Osteoblast (primary cell): ENCODE results near the gene COL15A1. TPM values are rescaled to one million over a fixed set of nuclear protein-coding genes. Genes with fewer than 3 reads are reported as not detected.
"Not testable (repeated sequence)": the region's sequence is repeated elsewhere in the genome, so short reads cannot be mapped to it uniquely, and the experiment has no call there.

Experiments used
- DNase-seq: peaks from one replicate; pipeline ENCODE4 v3.0.0; 2011; ENCODE audit warnings: low spot score, mixed read lengths; ENCODE audit not compliant: insufficient read length; ENCODE audit errors: missing footprints
- H2AFZ ChIP-seq: 2 replicates; pipeline ENCODE4 v1.6.0; 2011; ENCODE audit warnings: mild to moderate bottlenecking, low read length
- H3K27ac ChIP-seq: 2 replicates; pipeline ENCODE4 v1.5.1; 2011; ENCODE audit warnings: mild to moderate bottlenecking, low read depth, low read length, moderate library complexity
- H3K27me3 ChIP-seq: 2 replicates; pipeline ENCODE4 v1.6.0; 2012; ENCODE audit warnings: mild to moderate bottlenecking, control low read depth, inconsistent platforms, low read length, moderate library complexity; ENCODE audit not compliant: insufficient read depth
- H3K36me3 ChIP-seq: 2 replicates; pipeline ENCODE4 v1.5.1; 2011; ENCODE audit warnings: mild to moderate bottlenecking, low read length, control low read depth, moderate library complexity; ENCODE audit not compliant: insufficient read depth
- H3K4me1 ChIP-seq: 2 replicates; pipeline ENCODE4 v1.5.1; 2011; ENCODE audit warnings: mild to moderate bottlenecking, low read length, control low read depth, moderate library complexity; ENCODE audit not compliant: insufficient read depth
- H3K4me2 ChIP-seq: 2 replicates; pipeline ENCODE4 v1.6.0; 2011; ENCODE audit warnings: mild to moderate bottlenecking, low read length; ENCODE audit not compliant: insufficient read depth
- H3K4me3 ChIP-seq: fragments of 200-600 bp; sonication (generic); 3 replicates; pipeline ENCODE4 v1.5.1; 2012; ENCODE audit warnings: mild to moderate bottlenecking, low read length, inconsistent platforms; ENCODE audit not compliant: insufficient read depth
- H3K79me2 ChIP-seq: 2 replicates; pipeline ENCODE4 v1.6.0; 2012; ENCODE audit warnings: mild to moderate bottlenecking, low read length, control low read depth, inconsistent platforms; ENCODE audit not compliant: insufficient read depth
- H3K9me3 ChIP-seq: 2 replicates; pipeline ENCODE4 v1.5.1; 2011; ENCODE audit warnings: low read depth, low read length, control low read depth
- H4K20me1 ChIP-seq: 2 replicates; pipeline ENCODE4 v1.6.0; 2012; ENCODE audit warnings: mild to moderate bottlenecking, low read length, control low read depth; ENCODE audit not compliant: insufficient read depth
- CTCF ChIP-seq: IDR thresholded peaks from 2 replicates; pipeline ENCODE4 v1.5.1; 2011; ENCODE audit warnings: mild to moderate bottlenecking, low read depth, low read length, moderate library complexity; ENCODE audit errors: extremely low read depth
- total RNA-seq: library from RNA; depleted of rRNA; stranded (reverse); fragments of >200 nt; gene quantifications from 2 replicates; pipeline ENCODE4 v1.2.3, GENCODE V29; 2012

The COL15A1 gene
- total RNA-seq, 1 donor: 29.3 TPM

- Histone ChIP-seq H3K27me3 (peaks cover 29% of the 10 kb centered on the region), H2AFZ (no peak overlapping the region), H3K4me3 (no peak overlapping the region), H3K36me3 (no peaks in the 10 kb centered on the region), H3K4me2 (no peak overlapping the region), H3K4me1 (peaks cover 10% of the 10 kb centered on the region), H3K27ac (no peak overlapping the region), H4K20me1 (no peaks in the 10 kb centered on the region), H3K79me2 (no peaks in the 10 kb centered on the region), H3K9me3 (peaks cover 4% of the 10 kb centered on the region)
- no peak for TF ChIP-seq CTCF
- DNase-seq: no peak
These were observed 46.0 kb upstream of the COL15A1 start for GRCh38 chr9:98897745-98898144.

GRCh38 chr9:98899408-98900056, 44.2 kb upstream of the COL15A1 start:
- DNase-seq: peak; percentile 63
- H3K27ac ChIP-seq: no peak overlapping the region
- no peaks in the 10 kb centered on the region for H4K20me1 ChIP-seq
- peaks cover 10% of the 10 kb centered on the region for H3K4me1 ChIP-seq
- H3K79me2 ChIP-seq: no peaks in the 10 kb centered on the region
- H2AFZ ChIP-seq: no peak overlapping the region
- TF ChIP-seq CTCF: no peak
- H3K4me3 ChIP-seq: no peak overlapping the region
- peaks cover 24% of the 10 kb centered on the region for H3K27me3 ChIP-seq
- H3K4me2 ChIP-seq: peak overlapping the region; percentile 46
- H3K9me3 ChIP-seq: peaks cover 4% of the 10 kb centered on the region
- H3K36me3 ChIP-seq: no peaks in the 10 kb centered on the region

- no peak overlapping the region for H3K4me3 ChIP-seq
- H2AFZ ChIP-seq: no peak overlapping the region
- H3K4me2 ChIP-seq: no peak overlapping the region
- peaks cover 4% of the 10 kb centered on the region for H3K9me3 ChIP-seq
- TF ChIP-seq CTCF: no peak
- no peaks in the 10 kb centered on the region for H3K36me3 ChIP-seq
- no peak overlapping the region for H3K27ac ChIP-seq
- H3K4me1 ChIP-seq: peaks cover 10% of the 10 kb centered on the region
- no peaks in the 10 kb centered on the region for H4K20me1 ChIP-seq
- no peaks in the 10 kb centered on the region for H3K79me2 ChIP-seq
- peaks cover 17% of the 10 kb centered on the region for H3K27me3 ChIP-seq
- DNase-seq: no peak
These were observed 43.5 kb upstream of the COL15A1 start for GRCh38 chr9:98900244-98900643.

DNA sequence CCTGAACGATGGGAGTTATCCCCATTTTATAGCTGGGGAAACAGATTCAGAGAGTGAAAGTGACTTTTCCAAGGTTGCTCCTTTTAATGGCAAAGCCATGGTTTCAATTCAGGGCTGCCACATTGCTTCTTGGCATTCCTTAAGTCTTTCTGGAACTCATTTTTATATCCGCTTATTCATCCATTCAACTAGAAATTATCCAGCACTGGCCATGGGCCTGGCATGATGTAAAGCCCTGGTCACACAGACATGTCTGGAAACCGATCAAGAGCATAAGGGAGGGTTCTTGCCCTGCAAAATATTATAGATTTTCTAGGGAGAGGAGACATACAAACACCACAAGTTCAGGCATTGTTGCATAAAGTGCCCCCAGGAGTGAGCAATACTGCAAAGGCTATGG, 43.0 kb upstream of the COL15A1 start:
- no peak overlapping the region for H3K27ac ChIP-seq
- no peak overlapping the region for H3K4me2 ChIP-seq
- H3K4me3 ChIP-seq: no peak overlapping the region
- H3K79me2 ChIP-seq: no peaks in the 10 kb centered on the region
- no peaks in the 10 kb centered on the region for H3K36me3 ChIP-seq
- H3K4me1 ChIP-seq: peaks cover 10% of the 10 kb centered on the region
- no peaks in the 10 kb centered on the region for H4K20me1 ChIP-seq
- no peak for DNase-seq
- TF ChIP-seq CTCF: no peak
- no peak overlapping the region for H2AFZ ChIP-seq
- peaks cover 4% of the 10 kb centered on the region for H3K9me3 ChIP-seq
- H3K27me3 ChIP-seq: peaks cover 15% of the 10 kb centered on the region

DNA sequence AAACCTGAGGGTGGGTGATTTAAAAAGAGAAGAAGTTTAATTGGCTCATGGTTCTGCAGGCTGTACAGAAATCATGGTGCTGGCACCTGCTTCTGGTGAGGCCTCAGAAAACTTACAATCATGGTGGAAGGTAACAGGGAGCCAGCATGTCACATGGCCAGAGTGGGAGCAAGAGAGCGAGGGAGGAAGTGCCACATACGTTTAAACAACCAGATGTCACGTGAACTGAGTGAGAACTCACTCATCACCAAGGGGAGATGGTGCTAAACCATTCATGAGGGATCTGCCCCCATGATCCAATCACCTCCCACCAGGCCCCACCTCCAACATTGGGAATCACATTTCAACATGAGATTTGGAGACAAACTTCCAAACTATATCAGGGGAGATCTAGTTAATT, 41.9 kb upstream of the COL15A1 start:
- H3K4me1 ChIP-seq: peaks cover 16% of the 10 kb centered on the region
- H2AFZ ChIP-seq, H3K4me3 ChIP-seq, H3K9me3 ChIP-seq, H3K4me2 ChIP-seq, H3K27ac ChIP-seq, DNase-seq, H3K36me3 ChIP-seq, H3K79me2 ChIP-seq, H4K20me1 ChIP-seq: not testable (repeated sequence)
- H3K27me3 ChIP-seq: peaks cover 14% of the 10 kb centered on the region
